AG20443 (cell line): ENCODE measurements around the gene ABHD2.
"Not testable (repeated sequence)": the region's sequence is repeated elsewhere in the genome, so short reads cannot be mapped to it uniquely, and the experiment has no call there.

Source experiments
- DNase-seq: peaks from one replicate; pipeline ENCODE4 v3.0.0; 2012; ENCODE audit warnings: low spot score, mixed read lengths

ABHD2 gene

DNA sequence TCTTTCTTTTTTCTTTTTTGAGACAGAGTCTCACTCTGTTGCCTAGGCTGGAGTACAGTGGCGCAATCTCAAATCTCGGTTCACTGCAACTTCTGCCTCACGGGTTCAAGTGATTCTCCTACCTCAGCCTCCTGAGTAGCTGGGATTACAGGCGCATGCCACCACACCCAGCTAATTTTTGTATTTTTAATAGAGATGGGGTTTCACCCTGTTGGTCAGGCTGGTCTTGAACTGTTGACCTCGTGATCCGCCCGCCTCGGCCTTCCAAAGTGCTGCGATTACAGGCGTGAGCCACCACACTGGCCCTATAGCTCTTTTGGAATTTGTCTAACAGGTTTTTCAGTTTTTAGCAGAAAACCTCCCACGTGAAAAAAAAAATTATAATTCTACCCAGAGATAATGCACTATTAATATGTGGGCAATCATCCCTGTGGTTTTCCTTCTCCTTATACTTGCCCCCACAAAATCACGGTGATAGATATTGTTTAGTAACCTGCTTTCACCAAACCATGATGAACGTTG, 32.3 kb downstream of the ABHD2 start:
- not testable (repeated sequence) for DNase-seq

DNA sequence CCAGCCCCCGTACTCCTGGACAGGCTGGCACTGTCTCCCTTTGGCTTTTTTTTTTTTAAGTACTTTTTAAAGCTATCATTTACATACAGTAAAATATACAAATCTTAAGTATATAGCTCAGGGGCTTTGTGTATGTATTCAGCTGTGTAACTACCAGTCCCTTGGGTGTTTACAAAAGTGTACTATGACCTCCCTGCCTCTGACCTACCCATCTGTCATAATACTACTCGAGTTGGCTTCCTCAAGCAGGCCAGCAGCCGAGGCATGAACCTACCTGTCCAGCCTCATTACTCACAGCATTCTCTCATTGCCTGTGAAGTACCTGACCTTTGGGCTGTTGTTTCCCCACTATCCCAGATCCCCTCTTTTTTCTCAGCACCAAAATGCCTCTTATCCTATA, 33.2 kb downstream of the ABHD2 start:
- DNase-seq = no peak

DNA sequence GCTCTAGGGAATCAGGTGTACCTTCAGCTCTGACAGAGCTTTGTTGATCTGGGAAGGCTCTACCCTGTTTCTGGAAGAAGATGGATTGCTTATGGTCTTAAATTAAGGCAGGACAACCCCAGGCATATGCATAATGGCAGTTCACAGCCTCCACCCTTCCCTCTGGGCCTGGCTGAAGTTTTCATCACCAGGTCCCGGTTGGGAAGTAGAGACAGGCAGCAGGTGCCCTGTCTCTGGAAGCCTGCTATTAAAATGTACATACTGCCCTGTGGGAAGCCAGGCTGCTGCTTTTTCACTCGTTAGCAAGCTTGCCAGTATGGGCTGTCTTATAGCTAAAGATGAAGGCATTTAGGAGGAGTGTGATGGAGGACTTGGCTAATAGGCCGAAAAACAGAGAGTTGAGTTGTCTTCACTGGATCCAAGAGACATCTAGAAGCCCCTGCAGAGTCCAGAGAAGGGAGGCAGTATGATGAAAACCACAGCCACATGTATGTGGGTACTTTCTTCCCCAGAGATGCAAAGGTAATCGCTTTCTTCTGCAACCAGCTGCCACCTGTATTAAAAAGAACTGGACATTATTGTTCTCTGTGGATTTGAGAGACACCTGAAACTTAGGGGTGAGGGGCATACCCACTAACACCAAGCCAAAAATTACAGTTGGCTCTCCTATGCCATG, 34.4 kb downstream of the ABHD2 start:
- no peak for DNase-seq

DNA sequence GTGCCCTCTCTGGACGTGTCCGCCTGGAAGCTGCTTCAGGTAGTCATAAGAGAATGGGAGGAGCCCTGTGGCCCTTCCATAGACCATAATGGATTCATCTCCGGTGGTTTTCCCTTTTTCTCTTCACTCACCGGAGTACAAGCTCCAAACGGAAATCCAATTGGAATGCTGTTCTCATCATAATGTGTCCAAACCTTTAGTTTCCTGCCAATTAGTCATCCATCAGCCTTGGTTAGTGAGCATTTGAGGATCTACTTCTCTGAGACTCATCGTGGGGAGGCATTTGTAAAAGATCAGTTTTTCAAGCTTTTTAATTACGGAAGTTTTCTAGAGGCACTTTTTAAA, 34.9 kb downstream of the ABHD2 start:
- peak; percentile 39 for DNase-seq

DNA sequence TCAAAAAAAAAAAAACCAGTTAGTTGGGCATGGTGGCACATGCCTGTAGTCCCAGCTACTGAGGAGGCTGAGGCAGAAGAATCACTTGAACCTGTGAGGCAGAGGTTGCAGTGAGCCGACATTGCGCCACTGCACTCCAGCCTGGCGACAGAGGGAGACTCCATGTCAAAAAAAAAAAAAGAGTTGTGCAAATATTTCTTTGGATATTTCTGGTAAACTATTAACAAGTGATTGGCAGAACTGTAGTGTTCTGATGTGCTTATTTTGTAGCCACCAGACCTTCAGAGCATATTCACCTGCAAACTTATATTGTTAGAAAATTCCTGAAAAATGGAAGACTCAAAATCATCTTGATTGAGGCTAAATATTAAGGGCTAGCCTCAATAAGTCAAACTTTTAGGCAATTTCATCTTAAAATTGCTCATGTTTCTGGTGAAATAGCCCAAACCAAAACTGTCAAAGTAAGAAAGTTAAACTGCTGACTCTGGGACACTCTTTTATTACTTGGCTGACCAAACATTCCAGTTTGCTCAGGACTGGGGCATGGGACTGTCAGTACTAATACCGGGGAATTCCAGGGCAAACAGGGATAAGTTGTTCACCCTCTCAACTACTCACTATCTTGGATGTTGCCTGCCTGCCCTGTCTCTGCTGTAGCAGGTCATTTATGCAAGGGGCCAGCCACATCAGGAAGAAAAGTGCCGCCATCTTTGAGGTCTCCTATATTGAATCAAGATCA, 37.0 kb downstream of the ABHD2 start:
- DNase-seq = no peak

DNA sequence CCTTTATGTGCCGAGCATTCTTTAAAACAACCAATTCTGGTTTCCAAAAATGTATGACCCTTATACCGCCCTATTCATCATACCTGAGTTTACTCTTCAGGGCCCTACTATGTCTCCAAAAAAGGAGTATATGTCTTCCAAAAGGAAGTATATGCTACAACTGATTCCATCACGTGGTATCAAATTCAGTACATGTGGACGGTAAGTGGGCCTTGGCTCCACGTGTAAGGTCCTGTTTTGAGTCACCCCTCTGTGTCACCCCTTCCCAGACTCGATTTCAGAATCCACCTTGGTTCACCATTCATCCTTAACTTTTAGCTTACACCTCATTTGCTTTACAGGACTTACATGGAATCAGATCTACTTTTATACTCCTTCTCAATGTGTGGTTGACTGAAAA, 37.8 kb downstream of the ABHD2 start:
- DNase-seq = no peak

DNA sequence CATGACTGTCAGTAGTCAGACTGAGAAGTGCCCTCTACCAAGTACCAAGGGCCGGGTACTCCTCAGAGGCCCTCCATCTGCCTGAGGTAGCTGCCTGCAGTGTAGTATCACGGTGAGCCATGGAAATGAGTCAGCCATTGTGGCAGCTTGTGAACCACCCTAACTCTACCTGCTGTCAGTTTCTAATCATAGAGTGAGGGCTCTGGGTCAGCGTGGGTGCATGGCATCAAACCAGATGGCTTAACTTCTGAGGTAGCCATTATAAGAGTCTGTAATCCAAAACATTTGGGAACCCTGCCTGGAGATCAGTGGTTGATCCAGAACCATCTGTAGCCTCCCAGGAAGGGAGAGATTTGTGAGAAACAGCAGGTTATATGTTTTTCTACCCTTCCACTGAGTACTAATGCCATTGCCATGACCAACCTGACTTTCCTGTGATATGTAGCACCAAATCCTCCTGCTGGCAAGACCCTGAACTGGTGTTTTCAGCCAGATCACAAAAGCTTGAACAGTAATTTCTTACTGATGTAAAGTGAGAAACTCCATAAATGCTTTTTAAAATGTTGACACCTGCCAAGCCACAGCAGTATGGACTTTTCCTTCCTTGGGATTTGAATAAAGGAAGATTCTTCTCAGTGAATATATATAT, 38.9 kb downstream of the ABHD2 start:
- DNase-seq = no peak

DNA sequence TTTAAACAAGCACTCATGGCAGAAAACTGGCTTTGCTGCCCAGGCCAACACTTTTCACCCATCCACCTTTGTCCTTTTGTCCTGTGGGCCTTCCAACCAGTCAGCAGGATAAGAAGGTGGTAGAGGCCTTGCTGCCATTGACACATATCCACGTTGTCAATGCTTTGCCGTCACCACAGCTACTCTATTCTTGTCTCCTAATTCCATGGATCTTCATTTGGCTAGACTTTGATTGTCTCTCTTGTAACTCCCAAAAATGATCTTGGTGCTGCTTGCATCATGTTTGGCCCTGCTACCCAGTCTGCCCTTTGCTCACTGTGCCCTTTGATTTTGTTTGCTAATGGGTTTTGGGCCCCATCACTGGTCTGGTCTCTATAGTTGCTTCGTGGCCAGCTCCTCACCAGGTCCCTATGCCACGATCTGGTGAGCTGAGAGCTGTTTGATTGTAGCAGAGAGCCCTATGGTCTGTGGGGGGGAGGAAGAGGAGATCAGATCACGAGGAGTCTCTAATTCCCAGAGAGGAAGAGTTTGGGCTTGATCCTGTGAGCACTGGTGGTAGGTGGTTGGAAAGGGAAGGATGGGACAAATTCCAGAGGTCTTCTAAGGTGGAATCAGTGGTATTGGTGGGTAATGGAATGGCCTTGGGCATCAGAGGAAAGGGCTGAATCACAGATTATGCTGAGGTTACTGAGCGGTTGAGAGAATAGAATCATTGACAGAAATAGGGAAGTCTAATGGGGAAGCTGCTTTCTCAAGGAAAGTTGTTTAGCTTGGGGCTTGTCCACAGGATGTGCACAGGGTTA, 40.3 kb downstream of the ABHD2 start:
- no peak for DNase-seq

DNA sequence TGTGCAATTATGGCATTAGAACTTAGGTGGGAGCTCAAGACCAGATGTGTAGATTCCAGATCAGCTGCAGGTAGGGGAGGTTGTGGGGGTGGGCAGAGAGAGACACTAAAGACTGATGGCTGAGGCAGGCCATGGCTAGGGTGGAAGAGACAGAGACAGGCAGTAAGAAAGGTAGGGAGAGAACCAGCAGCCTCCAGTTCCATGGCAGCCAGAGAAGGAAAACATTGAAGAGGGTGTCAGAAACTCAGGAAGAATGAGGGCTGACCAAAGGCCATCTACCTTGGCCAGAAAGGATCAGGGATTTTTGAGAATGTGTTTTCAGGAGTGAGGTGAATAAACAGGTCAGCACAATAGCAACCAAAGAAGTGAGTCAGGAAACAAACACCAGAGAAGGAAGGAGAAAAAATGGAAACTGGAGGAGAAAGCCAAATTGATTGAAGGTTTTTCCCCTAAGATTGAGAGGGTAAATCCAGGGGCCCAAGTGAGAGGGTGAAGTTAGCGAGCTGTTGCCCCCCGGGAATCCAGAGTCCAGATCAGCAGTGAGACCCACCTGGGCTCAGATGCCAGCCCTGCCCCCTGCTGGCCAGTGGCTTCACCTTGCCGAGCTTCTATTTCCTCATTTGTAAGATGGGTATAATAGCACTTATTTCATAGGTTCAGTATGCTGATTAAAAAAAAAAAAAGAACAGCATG, 41.0 kb downstream of the ABHD2 start:
- DNase-seq = peak; percentile 49

DNA sequence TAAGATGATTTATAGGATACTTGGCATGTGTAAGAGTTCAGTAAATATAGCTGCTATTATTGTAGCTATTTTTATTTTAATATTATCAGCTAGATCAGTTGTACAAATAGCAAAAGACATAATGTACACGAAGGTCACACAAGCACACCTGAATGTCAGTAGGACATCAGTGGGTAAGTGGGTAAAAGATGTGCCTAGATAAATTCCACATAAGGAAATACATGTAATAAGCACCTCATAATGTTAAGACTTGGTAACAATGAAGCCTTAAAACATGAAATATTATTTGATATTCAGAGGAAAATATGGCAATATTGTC, 41.5 kb downstream of the ABHD2 start:
- DNase-seq = no peak

DNA sequence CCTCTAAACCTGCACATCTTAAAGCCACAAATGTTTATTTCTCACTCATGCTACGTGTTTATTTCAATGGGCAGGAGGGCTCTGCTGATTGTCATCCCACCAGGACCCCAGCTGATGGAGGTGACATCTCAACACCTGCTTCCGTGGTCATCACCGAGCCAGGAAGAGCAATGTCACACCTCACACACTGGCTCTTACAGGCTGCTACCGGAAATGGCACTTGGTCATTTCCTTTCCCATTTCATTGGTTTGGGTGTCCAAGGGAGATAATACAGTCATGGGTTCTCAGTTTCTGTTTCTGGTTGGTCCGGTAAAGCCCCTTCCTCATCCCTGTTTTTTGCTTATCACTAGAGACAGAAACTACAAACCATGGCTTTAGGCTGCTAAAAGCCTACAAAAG, 41.9 kb downstream of the ABHD2 start:
- no peak for DNase-seq

DNA sequence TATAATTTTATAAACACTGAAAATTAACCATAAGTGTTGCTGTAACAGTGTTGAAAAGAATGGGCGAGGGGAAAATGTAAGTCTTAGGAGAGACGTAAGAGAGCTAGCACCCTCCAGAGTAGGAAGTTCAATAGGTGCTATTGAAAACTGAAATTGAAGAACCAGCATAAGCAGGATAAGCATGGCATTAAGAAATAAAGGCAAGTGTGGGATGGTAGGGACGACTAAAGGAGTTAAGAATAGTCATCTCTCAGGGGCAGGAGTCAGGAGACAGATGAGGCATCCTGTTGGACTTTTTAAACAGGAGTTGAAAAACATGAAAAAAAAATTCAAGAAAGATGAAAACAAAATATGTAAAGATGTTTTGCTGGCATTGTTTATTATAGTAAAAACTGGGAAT, 43.5 kb downstream of the ABHD2 start:
- DNase-seq = no peak

DNA sequence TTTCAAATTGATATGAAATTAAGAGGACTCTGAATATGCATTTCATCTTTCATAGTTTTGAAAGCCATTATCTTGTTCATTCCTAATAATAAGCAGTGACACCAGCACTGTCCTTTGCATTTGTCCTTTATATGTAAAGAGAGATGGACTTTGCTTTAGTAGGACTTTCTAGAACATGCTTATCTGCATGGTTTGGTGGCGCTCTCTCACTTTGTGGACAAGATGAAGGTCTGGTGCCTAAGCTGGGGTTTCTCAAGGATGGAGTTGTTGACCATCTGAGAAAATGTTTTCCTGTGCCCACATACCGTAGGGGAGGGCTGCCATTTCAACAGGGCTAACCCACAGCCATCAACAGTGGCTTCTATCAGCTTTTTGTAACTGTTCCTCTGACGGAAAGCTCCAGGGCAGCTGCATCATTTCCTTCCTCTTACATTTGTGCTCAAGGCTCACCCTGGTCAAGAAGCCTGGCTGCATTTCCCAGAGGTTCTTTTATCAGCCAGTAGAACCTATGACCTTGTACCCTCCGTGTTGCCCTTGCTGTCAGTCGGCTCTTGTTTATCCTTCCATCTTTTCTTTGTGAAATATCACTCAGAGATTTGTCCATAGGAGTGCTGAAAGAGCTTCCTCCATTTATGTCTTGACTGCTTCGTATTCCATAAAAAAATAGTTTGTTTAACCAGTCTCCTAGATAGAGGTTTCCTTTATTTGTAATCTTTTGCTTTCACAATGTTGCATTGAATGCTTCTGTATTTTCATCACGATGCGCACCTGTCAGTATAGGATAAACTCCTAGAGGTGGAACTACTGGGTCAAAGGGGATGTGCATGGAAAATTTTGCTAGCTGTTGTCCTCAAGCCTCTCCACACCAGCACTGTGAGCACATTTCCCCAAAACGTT, 44.6 kb downstream of the ABHD2 start:
- no peak for DNase-seq

DNA sequence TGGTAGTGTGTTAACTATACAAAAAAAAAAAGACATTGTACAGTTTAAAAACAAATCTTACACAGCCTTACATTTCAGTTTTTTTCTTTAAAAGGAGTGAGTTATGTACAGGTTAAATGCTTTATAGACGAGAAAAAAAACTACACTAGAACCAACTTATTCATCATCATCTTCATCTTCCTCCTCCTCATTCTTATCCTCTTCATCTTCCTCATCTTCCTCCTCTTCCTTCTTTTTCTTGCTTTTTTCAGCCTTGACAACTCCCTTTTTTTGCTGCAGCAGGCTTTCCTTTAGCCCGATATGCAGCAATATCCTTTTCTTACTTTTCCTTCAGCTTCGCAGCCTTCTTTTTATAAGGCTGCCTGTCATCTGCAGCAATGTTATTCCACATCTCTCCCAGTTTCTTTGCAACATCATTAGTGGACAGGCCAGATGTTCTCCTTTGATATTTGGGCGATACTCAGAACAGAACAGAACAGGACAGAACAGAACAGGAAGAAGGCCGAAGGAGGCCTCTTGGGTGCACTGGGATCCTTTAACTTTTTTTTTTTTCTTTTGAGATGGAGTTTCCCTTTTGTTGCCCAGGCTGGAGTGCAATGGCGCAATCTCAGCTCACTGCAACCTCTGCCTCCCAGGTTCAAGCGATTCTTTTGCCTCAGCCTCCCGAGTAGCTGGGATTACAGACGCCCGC, 47.3 kb downstream of the ABHD2 start:
- not testable (repeated sequence) for DNase-seq

DNA sequence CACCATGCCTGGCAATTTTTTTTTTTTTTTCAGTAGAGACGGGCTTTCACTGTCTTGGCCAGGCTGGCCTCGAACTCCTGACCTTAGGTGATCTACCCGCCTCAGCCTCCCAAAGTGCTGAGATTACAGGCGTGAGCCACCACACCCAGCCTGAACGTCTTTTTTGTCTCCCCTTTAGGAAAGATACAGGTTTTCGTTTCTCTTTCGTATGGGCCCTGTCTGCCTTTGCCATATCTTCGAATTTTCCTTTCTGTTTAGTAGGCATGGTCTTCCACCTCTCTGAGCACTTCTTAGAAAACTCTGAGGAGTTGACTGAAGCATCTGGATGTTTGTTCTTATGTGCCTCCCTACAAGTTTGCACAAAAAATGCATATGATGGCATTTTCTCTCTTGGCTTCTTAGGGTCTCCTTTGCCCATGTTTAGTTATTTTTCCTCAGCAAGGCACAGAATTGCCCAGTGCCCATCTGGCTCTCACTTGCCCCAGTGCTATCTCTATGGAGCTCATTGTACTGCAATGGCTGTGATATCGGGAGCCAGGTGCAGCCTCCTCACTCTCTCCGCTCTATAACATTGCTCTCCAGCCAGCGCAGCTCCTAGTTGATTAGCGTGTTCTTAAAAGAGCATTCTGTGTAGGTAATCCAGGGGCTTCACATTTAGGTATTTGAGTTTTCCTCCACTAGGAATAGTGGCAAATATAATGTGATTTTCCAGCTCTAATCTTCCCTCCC, 48.0 kb downstream of the ABHD2 start:
- DNase-seq = no peak

DNA sequence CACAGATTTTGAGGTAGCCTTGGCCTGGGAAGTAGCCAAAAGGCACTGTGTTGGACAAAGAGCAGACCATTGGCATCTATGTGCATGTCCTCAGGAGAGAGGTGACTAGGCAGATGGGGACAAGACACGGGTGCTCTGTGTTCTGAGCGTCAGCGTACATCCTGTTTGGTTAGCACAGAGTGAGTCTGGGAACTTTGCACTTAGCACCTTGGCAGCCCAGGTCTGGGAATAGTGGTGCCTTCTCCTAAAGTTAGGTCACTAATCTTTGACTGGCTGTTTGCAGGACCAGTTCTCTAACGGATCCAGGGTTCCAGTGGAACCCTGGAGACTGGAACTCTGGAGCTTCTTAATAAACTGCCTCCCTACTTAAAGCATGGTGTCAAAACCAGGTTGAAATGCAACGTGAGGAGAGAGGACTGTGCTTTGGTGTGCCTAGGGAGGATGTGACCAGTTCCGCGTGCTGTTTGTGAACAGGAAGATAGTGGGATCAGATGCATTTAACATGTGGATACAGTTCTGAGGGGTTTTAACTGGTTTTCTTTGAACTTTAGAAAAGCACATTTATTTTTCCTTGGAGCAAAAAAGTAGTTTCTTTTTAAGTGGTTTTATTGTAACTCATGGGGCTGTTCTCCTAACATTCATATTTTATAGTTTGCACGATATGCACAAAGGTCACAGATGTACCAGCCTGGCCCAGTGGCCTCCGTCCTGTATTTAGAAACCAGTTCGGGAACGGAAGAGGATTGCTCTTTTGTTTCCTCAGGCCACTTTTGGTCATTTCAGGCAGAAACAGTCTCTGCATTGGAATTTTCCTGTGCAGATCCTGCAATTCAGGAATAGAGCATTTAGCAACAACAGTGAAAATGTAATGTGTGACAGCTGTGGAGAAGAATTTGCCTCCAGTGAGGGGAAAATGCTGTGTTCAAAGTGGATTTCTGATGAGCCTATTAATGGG, 48.8 kb downstream of the ABHD2 start:
- DNase-seq = peak; percentile 76

DNA sequence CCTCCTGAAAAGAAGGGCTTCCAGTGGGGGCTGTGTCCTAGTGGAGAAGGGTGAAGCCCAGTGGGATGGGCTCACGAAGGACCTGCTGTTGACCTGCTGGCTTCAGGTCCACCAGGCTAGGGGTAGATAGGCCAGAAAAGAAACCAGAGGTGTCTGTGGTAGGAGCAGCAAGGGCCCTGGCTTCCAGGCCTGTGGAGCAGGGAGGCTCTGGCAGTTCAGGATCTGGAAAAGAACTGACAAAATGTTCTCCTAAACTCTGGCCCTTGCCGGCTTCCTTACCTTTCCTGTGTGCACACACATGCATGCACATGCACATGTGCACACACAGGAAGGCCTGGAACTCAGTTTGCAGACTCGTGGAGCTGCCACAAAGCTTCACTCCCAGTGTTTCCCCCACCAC, 49.7 kb downstream of the ABHD2 start:
- no peak for DNase-seq

DNA sequence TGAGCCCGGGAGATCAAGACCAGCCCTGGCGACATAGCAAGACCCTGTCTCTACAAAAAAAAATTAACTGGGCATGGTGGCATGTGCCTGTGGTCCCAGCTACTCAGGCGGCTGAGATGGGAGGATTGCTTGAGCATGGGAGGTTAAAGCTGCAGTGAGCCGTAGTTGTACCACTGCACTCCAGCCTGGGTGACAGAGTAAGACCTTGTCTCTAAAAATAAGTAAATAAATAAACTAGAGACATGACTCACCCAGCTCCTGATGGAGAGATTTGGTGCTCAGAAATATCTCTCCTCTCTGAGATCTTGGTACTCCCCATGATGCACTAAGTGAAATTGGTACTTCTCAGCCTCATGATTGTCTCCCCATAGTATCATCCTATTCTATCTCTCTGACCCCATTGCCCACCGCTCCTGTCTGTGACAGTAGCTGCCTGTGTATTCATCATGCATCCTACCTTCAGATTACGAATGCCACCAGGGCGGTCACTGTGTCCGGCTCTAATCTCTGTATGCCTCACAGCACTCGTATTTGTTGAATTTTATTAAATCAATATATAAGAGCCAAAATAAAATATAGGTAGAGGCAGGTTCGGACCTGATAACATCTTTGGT, 50.9 kb downstream of the ABHD2 start:
- DNase-seq = no peak
